RPMI7951 (cell line): ENCODE measurements around the gene CCNYL1. TPM values are rescaled to one million over a fixed set of nuclear protein-coding genes. Genes with fewer than 3 reads are reported as not detected.
A peak's percentile ranks its signal among the peaks of the same experiment; 100 is the strongest.
"Not testable (repeated sequence)": the region's sequence is repeated elsewhere in the genome, so short reads cannot be mapped to it uniquely, and the experiment has no call there.

ENCODE experiments used
- DNase-seq: peaks from one replicate; pipeline ENCODE4 v3.0.0-alpha.2; 2012; ENCODE audit warnings: low read depth
- total RNA-seq: library from RNA; depleted of rRNA; stranded (reverse); fragments of >200 nt; shearing (Covaris generic); gene quantifications from 2 replicates; pipeline ENCODE4 v1.2.3, GENCODE V29; 2014

The CCNYL1 gene
- total RNA-seq, 1 experiment from 2014 or later: 10.7 TPM

DNA sequence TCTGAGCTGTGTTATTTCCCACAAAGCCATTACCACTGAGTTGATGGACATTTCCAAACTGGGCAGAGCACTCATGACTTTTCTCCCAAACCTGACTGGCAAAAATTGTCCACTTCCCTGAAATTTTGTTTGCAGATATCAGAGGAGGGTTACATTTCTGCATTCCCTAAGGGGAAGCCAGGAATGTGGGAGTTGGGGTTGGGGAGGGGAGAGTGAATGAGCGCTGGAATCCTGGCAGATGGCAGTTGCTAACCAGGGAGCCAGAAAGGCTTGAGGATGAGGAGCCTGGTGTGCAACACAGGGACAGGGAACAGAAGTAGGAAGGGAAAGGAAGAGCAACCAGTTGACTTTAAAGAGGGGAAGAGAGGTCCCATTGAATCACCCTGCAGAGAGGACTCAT is 14.0 kb upstream of the CCNYL1 start:
- no peak for DNase-seq

GRCh38 chr2:207698301-207698700 is 13.1 kb upstream of the CCNYL1 start:
- no peak for DNase-seq

DNA sequence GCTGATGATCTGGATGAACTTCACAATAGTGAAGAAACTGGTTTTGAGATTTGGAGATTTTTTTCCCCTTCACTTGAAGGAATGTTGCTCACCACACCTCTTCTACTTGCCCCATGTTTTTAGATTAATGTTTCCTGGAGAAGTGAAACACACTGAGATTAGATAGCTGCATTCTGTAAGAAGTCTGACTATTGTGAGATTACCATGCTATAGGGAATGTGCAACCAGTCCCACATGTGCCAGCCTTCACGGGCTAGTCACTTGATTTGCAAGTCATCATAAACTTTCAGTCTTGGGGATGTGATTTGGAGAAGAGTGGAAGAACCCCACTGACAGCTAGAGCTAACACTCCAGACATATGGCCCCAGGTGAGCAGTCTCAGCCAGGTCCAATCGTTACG is 7.4 kb upstream of the CCNYL1 start:
- DNase-seq: no peak

DNA sequence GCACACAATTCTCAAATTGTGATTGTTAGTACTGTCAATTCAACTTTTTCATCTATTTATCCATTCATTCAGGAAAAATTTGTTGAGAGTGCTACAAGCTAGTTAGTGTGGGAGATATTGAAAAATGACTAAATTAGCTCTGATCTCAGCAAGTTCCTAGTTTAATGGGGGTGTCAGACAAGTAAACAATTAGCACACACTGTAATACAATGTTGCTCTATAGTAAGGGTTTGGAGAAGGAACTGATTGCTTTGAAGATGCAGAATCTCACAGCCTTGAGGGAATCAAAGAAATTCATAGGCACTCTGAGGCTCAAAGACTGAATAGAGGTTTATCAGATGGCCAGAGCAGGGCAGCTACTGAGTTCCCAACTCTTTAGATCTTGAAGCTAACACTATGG is 6.8 kb upstream of the CCNYL1 start:
- no peak for DNase-seq

- no peak for DNase-seq
These were observed 4.2 kb upstream of the CCNYL1 start for GRCh38 chr2:207706936-207707860.

- DNase-seq: peak; percentile 53
These were observed 500 bp downstream of the CCNYL1 start for GRCh38 chr2:207711750-207712530.

GRCh38 chr2:207716056-207716455 is 4.6 kb downstream of the CCNYL1 start:
- DNase-seq: no peak

DNA sequence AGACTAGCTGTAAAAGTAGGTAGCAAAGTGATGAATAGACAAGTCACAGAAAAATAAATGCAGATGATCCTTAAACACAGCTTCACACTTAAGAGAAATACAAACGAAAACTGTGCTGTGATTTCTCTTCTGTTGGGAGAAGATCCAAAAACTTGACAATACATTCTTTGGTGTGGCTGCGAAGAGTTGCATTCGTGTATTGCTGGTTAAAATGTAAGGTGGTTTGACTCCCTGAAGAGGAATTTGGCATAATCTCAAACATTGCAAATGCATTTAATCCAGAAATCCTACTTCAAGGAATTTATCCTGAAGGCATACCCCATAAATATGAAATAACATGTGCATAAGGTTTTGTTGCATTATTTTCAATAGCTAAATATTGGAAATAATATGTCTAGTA is 7.1 kb downstream of the CCNYL1 start:
- DNase-seq: no peak

- DNase-seq: no peak
These were observed 7.6 kb downstream of the CCNYL1 start for GRCh38 chr2:207719008-207719407.

DNA sequence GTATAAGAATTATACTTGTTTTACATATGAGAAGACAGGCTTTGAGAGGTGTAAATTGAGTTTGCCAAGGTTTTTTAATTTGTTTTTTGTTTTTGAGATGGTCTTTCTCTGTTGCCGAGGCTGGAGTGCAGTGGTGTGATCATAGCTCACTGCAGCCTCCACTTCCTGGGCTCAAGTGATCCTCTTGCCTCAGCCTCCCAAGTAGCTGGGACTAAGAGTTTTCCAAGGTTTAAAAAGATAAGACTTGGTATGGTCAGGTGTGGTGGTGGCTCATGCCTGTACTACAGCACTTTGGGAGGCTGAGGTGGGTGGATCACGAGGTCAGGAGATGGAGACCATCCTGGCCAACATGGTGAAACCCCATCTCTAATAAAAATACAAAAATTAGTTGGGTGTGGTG is 8.2 kb downstream of the CCNYL1 start:
- DNase-seq: not testable (repeated sequence)

- DNase-seq: no peak
These were observed 9.2 kb downstream of the CCNYL1 start for GRCh38 chr2:207720517-207721187.

GRCh38 chr2:207722773-207723424 is 11.5 kb downstream of the CCNYL1 start:
- DNase-seq: no peak

GRCh38 chr2:207723425-207723787 is 12.0 kb downstream of the CCNYL1 start:
- DNase-seq: not testable (repeated sequence)

DNA sequence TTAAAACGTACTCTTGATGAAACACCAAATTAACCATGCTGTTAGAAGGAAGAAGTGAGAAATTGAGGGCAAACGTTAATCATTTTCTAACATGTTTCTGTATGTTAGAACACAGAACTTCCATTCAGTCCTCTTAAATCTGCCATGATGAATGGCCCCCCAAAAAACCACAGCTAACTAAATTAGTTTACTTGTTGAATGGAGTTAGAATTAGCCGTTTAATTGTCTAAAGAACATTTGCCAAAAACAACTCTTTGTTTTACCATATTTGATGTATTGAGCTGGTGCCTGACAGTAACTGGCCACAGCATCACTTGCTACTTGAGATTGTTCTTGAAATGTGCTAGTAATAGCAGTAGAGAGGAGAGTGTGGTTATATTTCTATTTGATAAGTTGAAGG is 12.7 kb downstream of the CCNYL1 start:
- no peak for DNase-seq

- no peak for DNase-seq
These were observed 14.6 kb downstream of the CCNYL1 start for GRCh38 chr2:207725873-207726578.

GRCh38 chr2:207727261-207727660 is 15.8 kb downstream of the CCNYL1 start:
- DNase-seq: no peak

DNA sequence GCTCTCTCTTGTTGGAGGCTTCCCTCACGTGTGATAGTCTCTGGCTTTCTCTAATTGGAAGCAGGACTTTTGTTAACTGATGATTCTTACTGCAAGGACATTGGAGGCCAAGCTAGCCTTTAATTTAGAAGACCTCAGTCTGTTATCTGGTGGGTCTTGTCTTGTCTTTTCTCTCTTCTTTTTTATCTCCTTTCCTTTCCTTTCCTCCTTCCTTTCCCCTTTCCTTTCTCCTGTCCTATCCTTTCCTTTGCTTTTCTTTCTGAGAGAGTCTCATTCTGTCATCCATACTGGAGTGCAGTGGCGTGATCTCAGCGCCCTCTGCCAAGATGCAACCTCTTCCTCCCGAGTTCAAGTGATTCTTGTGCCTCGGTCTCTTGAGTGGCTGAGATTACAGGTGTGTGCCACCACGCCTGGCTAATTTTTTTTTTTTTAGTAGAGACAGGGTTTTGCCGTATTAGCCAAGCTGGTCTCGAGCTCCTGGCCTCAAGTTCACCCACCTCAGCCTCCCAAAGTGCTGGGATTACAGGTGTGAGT is 18.1 kb downstream of the CCNYL1 start:
- DNase-seq: no peak

GRCh38 chr2:207731138-207731537 is 19.7 kb downstream of the CCNYL1 start:
- no peak for DNase-seq

- DNase-seq: no peak
These were observed 22.3 kb downstream of the CCNYL1 start for GRCh38 chr2:207733597-207734240.

DNA sequence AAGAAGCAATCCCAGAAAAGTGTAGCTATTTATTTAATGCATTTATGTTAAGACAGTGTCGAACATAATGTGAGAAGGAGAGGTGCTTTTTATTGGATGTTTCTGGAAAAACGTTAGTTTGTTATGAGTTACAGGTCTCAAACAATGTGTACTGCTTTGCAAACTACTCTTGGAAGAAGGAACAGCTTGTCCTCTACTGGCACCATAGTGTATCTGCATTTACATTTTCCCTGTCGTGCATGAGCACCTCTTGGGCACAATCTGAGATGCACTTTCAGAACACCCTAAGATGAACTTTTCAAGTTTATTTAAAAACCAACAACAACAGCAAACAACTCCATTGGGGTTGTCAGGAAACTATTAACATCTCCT is 22.8 kb downstream of the CCNYL1 start:
- DNase-seq: peak; percentile 34
